ENCODE measurements around the gene IRF2BP1. TPM values are rescaled to one million over a fixed set of nuclear protein-coding genes. Genes with fewer than 3 reads are reported as not detected.

IRF2BP1 gene
- total and polyA plus RNA-seq, 2 of the 13 experiments (the other 11 are each of a cell fraction or from before 2014, with no cell fraction given), result 4.3 to 14.3 TPM

GRCh38 chr19:45862564-45863334, 23.2 kb downstream of the IRF2BP1 start, which contains the start of gene SYMPK (continued):
- no peak; the same call in 1 of the 2 replicates for TF ChIP-seq TOPORS (CRISPR knock-in tag; IDR thresholded peaks at IDR 0.05)
- peak; percentile 98 for TF ChIP-seq THAP11 (CRISPR knock-in tag; IDR thresholded peaks at IDR 0.05)
- no peak for TF ChIP-seq RFX1 (IDR thresholded peaks at IDR 0.05)
- TF ChIP-seq MIXL1 (CRISPR knock-in tag; IDR thresholded peaks at IDR 0.05), result peak; percentile 94
- no peak for TF ChIP-seq ZFP37 (CRISPR knock-in tag; IDR thresholded peaks at IDR 0.05; ENCODE audit: borderline replicate concordance)
- no peak for TF ChIP-seq MLLT10 (CRISPR knock-in tag; IDR thresholded peaks at IDR 0.05)
- no peak; the same call in 1 of the 2 replicates for TF ChIP-seq ZNF546 (CRISPR knock-in tag; conservative IDR thresholded peaks at IDR 0.05)
- TF ChIP-seq ZNF788 (CRISPR knock-in tag; IDR thresholded peaks at IDR 0.05; ENCODE audit: borderline replicate concordance), result peak; percentile 99
- no peak for TF ChIP-seq CAMTA2 (CRISPR knock-in tag; IDR thresholded peaks at IDR 0.05; ENCODE audit: borderline replicate concordance)
- no peak for TF ChIP-seq NR2F1 (CRISPR knock-in tag; IDR thresholded peaks at IDR 0.05)
- peak; percentile 68 for TF ChIP-seq PHF8 (CRISPR knock-in tag; IDR thresholded peaks at IDR 0.05)
- peak; percentile 65 for TF ChIP-seq NFYB (CRISPR knock-in tag; IDR thresholded peaks at IDR 0.05)
- no peak; the same call in 1 of the 2 replicates for TF ChIP-seq ZNF335 (CRISPR knock-in tag; IDR thresholded peaks at IDR 0.05)
- no peak; the same call in 1 of the 2 replicates for TF ChIP-seq MEIS1 (CRISPR knock-in tag; IDR thresholded peaks at IDR 0.05; ENCODE audit: borderline replicate concordance)
- no peak; the same call in 1 of the 2 replicates for TF ChIP-seq ZNF878 (CRISPR knock-in tag; IDR thresholded peaks at IDR 0.05)
- no peak for TF ChIP-seq ZNF629 (CRISPR knock-in tag; conservative IDR thresholded peaks at IDR 0.05)
- peak; percentile 78; the same call in 1 of the 2 replicates for TF ChIP-seq SALL2 (CRISPR knock-in tag; IDR thresholded peaks at IDR 0.05)
- TF ChIP-seq CTCF (CRISPR knock-in tag; IDR thresholded peaks at IDR 0.05), result peak; percentile 30; the same call in 1 of the 2 replicates
- TF ChIP-seq ZNF496 (CRISPR knock-in tag; IDR thresholded peaks at IDR 0.05; ENCODE audit: insufficient replicate concordance), result no peak
- TF ChIP-seq NFAT5 (CRISPR knock-in tag; IDR thresholded peaks at IDR 0.05), result peak; percentile 72; the same call in 1 of the 2 replicates
- no peak; the same call in 1 of the 2 replicates for TF ChIP-seq ZFX (CRISPR knock-in tag; IDR thresholded peaks at IDR 0.05; ENCODE audit: low read depth)
- peak; percentile 82 for TF ChIP-seq GMEB2 (CRISPR knock-in tag; IDR thresholded peaks at IDR 0.05; ENCODE audit: low read depth)

All from HepG2 (cell line).